ENCODE results near the gene TMBIM1.
A peak's percentile ranks its signal among the peaks of the same experiment; 100 is the strongest.
"Not testable (repeated sequence)": the region's sequence is repeated elsewhere in the genome, so short reads cannot be mapped to it uniquely, and the experiment has no call there.

The TMBIM1 gene

DNA sequence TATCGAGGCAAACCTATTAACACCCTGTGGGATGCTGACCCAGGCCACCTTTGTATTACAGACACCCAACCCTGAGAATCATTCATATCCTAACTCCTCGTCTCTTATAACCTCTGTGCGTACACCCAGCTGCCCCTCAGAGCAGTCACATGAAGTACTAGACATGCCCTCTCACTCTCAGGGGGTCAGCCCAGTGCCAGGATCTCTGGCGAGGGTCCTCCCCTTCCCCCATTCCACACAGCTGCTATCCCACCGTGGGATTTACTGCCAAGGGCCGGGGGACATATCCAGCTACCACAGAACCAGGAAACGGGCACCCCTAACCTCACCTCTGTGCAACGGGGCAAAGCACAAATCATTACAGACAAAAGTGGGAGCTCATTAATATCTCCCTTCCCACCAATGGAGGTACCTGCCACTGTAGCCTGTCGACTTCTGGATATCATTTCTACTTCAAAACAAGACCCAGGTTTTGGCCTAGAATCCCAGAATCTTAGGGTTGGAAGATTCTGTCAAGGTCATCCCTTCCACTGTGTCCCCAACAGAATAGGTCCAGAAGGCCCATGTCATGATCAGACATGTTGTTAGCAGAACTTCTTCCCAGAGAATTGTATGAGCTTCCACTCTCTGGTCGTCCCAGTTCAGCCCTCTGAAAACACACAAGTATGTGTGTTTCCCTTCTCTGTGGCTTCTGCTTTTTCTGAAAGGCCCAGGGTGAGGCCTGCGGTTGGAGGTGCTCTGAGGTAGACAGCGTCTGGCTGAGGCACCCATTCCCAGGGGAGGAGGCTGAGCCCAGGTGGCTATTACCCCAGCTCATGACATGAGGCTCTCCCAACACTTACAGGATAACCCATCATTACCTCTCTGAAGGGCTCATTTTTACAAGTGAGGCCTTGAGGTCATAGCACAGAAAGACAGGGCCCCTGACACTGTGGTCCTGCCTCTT is 1.7 kb downstream of the TMBIM1 start:
- peak; percentile 32 for DNase-seq

DNA sequence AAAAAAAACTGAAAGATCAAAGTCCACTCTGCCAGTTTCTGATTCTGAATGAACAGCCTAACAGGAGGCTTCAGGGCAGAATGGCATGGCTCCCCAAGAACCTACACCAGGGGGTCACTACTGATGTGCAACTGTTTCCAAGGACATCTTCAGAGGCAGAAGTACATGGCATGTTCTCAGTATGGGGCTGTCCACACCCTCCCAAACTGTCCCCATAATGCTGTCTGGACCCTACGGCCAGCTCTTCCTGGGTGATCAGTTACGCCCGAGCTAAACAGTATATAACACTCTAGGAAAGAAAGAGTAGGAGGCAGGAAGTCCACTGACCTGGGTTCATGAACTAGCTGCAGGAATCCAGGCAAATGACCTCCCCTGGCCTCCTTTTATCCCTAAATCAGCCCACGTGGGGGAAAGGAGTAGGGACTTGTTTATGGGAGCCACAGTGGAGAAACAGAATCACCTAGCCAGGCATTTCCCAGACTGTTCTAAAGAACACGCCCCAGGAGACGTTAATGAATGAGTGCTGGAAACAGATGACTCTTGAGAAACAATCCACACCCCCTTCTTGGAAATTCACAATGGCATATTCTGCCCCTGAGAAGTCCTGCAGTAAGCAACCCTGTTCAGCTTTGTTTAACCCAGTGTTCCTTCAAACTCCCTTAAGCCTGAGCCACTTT is 2.5 kb downstream of the TMBIM1 start:
- DNase-seq: no peak

DNA sequence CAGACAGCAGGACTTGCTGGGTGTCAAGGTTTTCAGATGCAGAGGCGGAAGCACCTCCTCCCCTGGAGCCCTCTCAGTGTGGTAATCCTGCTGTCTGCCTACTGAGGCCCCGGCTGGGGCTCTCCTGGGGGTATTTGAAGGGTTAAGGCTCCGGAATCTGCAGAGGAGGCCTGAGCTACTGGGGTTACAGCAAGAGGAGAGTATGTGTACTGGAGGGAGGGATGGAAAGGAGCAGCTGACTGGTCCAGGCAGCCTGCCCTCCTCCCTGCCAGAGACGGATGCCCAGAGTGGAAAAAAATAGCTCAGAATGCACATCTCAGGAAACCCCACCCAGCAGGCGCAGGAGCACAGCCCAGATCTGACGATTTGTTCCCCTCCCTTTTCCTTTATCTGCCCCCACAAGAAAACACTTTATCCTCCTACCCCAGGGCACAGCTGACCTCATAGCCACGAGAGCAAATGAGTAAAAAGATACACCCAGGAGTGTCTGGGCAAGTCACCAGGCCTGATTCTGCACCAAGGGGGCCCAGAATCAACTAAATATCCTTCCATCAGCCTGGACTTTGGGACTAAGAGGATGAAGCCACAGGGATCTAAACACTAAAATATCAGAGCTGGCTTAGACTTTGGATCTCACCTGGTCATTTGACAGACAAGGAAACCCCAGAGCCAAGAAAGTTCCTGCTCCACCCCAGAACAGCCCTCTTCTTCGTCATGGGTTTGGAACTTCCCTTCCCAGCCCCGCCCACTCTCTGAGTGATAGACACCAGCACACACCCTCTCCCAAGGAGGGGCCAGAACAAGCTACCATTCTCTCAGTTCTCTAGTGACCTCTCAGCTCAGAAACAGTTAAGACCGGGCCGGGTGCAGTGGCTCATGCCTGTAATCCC is 5.5 kb downstream of the TMBIM1 start:
- peak; percentile 79 for DNase-seq

DNA sequence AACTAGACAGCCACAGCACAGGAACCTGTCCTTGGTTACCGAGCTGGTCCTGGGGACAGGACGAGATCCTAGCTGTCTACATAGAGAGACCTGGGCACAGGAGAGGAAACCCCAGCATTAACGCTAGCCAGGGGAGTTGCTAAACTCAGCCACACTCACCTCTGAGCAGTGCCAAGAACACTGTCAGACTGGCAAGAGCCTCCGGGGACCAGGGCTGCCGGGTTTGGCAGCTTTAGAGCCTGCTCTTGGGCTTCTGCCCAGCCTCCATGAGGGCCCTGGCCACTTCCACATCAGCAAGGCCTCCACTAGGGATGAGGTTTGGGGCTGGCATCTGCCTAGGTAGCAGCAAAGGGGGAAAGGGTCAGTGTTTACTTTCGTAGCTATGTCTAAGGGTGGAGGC is 6.7 kb downstream of the TMBIM1 start:
- DNase-seq: no peak

DNA sequence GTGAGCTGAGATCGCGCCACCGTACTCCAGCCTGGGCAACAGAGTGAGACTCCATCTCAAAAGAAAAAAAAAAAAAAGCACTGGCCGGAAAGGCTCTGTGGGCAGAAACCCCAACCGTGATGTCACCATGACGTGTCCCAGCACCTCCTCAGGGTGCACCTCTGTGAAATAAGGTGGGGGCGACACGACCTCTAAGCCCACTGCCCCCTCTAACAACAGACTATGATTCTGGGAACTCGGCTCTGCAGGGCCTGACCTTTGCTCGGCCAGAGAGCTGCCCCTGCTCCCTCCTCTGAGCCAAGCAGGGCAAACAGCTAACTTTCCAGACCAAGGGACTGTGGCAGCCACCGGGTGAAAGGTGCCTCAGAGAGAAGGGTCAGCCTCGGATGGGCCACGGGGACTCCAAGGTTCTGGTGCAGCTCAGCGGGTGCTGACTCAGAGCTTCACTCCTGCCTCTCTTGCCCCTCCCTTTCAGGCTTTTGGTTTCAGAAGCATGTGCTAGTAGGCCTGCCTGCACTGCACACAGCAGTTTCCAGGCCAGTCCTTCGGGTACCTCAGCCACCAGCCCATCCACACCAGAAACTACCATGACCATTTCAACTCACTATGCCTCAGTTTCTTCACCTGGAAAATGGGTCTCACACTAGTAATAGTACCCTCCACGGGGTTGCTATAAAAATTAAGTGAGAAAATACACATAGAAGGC is 8.0 kb downstream of the TMBIM1 start:
- peak; percentile 62 for DNase-seq

DNA sequence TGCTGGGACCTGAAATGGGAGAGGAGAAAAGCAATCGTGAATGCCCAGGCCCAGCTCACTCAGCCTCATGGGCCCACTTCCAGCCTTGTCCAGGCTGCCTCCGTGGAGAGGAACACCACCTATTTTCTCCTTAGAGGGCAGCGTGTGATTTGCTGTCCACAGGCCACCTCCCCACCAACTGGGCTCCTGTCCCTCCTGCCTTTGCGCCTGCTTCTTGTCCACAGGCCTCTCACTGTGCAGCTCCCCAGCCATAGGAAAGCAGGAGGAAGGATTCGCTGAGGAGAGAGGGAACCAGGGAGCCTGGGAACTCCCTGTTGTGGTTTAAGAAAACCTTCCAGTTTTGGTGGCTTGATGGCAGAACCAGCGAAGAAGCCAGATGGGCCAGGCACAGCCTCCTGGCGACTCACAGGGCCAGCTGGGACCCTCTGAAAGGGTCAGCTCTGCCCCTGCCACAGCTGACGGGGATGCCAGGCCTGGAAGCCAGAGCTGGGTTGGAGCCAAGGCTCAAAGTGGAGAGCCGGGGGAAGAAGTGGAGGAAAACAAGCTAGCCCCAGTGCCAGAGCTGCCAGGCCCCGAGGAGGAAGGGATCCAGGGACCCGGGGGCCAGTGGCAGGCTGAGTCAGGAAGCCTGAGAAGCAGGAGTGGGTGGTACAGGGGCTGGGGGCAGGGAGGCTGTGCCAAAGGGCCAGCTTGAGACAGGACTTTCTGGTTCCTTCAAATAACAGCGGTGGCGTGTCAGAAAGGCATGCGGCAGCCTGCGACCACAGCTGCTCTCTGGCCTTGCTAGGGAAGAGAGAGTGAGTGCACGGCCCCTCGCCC is 9.9 kb downstream of the TMBIM1 start:
- no peak for DNase-seq

DNA sequence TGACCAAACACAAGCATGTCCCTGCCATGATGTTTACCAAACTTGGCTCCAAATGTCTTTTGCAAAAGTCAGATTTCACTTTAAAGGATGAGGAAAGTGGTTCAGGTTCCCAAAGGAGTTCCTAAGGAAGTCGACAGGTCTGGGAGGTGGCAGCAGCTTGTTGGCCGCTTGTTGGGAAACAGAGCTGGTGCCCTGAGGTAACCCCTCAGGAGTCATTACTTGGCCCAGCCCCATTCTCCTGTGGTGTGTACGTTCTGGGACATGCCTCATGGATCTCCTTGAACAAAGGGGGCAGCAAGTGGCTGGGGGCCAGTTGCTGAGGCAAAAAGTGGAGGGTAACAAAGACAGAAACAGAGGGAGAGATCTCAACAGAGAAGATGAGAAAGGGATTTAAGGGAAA is 10.9 kb downstream of the TMBIM1 start:
- DNase-seq: no peak

DNA sequence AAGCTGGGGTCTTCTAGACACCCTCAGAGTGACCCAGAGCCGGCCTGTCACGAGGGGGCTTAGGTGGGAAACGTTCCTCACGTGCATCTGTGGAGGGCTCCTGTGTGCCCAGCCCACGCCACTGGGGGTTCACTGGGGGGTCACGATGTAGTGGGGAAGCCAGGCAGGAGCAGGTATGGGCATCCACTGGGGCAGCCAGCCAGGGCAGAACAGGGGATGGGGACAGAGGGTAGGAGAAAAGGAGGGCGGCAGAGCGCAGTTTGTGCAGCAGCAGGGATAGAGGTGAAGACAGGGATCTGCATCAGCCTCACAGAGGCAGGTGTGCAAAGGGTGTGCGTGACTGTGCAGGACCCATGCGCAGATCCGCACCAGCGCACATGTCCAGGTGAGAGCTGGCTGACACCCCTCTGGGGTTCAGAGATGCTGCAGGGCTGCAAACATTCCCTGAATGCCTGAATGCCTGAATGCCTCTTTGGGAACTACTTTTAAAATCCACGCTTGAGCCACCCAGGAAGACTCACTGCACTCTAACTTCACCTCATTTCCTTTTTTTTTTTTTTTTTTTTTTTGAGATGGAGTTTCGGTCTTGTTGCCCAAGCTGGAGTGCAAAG is 11.9 kb downstream of the TMBIM1 start:
- DNase-seq: no peak

DNA sequence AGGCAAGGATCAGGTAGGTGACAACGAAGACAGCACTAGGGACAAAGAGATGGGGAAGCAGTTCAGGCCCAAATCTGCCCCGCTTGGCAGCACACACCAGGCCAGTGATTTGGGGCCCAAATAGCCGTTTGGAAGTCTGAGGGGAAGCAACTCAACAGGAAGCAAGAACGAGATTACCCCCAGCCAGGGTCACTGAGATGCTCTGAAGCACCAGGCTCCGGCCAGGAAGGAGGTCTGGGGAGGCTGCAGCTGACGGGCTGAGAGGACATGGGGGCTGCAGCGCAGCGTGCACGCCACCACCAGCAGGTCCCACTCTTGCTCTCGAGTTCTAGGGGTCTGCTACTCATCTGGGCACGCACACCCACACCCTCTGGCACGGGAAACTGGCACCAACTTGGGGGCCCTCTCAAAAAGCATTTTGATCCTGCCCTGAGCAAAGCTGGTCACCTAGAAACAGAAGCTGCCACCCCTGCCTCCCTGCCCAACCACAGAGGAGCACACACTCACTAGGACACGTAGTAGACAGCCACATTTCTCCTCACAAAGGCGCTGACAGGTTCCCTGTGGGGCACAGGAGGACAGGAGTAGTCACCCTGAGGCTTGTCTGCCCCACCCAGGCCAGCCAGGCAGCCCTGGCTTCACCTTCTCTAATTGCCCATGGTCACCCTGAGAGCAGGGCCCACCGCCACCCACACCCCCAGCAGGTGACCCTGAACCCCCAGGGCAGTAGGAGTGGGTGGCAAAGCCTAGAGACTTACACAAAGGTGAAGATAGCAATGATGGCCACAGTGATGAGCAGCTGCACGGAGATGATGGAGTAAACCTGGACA is 13.6 kb downstream of the TMBIM1 start:
- no peak for DNase-seq

DNA sequence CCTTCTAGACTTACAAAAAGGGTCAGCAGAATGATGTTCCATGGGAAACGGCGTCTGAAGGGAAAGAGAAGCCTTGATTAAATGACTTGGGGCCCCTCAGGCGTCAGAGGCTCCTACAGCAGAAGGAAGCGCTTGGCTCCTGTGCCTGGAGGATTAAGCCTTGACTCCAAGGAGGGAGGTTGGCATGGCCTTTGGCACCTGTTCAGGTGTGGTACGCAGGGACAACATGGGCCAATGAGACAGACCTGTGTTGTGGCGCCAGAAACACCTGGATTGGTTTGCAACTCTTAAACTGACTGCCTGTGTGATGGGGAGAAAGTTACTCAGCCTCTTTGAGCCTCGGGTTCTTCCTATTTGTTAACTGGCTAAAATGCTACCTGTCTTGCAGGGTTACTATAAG is 14.4 kb downstream of the TMBIM1 start:
- DNase-seq: no peak

DNA sequence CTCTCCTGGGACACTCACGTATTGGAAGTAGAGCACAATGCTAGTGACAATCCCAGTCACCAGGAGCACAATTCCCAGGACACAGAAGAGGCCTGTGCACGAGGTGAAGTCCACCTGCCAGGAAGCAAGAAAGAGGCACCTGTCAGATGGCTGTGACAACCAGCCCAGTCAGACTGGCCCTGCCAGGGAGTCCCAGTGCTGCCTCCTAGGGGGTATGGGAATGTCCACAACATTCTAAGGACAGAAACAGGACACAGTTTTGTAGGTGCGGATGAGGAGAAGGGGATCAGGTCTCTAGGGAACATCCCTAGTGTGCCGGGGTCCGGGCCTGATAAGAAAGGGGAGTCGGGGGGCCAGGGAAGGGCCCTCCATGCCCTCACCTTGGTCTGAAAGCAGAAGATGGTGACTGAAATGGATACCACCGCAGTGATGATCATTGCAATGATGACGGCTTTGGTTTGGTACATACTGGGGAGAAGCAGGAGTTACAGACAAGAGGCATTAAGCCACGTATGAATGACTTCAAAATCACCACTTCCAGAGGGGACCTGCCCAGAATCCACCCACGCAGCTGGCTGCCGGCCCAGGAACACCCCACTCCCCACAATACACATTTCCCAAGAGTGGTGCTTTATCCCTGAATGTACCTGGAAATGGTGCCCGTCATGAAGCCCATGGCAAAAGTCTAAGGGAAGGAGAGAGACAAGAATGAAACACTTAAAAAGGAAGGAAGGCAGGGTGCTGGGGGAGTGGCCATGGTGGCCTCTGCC is 15.1 kb downstream of the TMBIM1 start:
- no peak for DNase-seq

DNA sequence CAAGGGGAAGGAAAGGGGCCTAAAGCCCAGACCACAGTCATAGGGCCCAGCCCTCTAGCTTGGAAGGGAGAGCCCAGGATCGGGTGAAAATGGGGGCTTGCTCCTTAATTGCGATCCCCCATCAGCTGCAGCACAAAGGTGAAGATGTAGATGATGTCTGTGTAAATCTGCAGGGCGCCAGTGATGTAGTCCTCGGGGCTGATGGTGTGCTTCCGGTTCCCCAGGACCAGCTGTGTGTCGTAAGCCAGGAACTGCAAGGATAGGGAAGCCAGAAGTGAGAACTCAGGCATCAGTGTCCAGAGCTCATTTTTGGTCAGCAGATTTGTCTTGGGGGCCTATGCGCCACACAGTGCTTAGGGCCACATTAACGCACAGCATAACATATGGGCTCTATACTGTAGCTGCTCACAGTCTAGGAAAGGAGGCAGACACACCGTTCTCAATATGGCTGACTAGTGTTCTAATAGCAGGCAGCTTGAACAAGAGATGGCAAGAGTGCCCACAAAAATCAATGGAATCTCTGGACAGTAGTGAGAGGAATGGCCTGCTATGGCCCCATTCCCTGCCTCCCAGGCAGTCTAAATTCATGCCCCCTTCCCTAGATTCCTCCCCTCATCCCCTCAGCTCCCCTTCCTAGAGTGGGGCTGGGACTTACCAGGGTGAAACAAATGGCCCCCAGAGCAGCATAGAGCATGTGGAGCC is 16.8 kb downstream of the TMBIM1 start:
- no peak for DNase-seq

DNA sequence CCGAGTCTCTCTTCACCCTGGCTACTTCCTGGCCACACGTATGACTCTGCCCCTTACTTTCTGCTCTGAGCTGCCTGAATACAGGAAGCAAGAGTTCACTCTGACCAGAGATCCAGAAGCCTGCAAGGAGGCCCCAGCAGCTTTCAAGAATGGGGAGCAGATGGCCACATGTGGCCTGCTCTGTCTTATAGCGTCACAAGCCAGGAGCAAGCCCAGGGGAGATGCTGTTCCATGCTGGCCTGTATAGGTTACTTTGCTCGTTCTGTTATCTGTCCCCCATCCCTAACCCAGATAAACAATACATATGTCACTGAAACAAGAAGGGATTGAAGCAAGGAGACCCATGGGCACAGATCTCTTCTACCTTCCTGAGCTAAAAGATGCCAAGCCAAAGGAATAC is 17.7 kb downstream of the TMBIM1 start:
- no peak for DNase-seq

DNA sequence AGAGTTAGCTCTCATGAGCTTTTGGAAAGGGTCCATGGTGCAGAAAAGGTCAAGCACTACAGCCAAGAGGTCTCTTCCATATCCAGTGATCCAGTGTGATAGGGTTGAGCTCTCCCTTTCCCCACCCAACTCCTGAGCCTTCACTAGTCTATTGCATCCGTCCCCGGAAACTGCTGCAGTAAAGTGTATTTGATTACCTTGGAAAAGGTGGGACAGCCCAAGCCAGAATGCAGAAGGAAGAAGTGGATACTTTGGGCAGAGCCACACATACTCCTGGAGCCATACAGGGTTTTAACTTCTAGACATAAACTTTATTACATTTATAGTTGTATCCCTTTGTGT is 18.4 kb downstream of the TMBIM1 start:
- no peak for DNase-seq

DNA sequence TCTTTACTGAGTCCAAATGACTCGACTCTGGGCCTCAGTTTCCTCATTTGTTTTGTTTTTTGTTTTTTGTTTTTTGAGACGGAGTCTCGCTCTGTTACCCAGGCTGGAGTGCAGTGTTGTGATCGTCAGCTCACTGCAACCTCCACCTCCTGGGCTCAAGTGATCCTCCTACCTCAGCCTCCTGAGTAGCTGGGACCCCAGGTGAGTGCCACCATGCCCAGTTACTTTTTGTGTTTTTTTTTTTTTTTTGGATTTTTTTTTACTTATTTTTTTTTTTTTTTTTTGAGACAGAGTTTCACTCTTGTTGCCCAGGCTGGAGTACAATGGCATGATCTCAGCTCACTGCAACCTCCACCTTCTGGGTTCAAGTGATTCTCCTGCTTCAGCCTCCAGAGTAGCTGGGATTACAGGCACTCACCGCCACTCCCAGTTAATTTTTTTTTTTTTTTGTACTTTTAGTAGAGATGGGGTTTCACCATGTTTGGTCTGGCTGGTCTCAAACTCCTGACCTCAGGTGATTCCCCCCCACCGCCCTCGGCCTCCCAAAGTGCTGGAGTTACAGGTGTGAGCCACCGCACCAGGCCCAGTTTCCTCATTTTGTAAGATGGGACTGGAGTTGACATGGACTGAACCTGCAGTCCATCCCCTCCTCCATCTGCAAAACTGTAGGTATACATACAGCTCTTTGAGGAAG is 18.9 kb downstream of the TMBIM1 start:
- DNase-seq: not testable (repeated sequence)

DNA sequence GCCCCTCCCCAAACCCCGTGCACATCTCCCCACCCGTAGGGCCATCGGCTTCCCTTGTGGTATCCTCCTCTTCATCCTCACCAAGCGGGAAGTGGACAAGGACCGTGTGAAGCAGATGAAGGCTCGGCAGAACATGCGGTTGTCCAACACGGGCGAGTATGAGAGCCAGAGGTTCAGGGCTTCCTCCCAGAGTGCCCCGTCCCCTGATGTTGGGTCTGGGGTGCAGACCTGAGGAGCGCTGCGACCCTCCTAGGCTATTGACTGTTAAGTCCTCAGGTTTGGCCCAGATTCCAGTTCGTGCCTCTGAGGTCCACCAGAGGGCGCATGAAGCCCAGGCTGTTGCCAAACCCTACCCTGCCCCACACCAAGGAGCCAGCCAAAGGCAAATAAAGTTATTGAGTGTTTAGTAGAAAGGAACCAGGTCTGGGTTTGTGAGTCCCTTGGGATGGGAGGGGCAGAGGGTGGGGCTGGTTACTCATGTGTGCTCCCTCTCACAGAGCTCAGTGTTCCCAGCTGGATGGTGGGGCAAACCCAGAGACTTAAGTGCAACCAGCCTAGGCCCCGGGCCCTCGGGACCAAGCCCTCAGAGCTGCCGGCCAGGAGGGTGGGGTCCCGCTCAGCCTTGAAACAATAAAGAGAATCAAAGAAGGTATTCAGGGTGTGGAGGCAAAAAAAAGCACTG is 19.6 kb downstream of the TMBIM1 start:
- peak; percentile 72 for DNase-seq

DNA sequence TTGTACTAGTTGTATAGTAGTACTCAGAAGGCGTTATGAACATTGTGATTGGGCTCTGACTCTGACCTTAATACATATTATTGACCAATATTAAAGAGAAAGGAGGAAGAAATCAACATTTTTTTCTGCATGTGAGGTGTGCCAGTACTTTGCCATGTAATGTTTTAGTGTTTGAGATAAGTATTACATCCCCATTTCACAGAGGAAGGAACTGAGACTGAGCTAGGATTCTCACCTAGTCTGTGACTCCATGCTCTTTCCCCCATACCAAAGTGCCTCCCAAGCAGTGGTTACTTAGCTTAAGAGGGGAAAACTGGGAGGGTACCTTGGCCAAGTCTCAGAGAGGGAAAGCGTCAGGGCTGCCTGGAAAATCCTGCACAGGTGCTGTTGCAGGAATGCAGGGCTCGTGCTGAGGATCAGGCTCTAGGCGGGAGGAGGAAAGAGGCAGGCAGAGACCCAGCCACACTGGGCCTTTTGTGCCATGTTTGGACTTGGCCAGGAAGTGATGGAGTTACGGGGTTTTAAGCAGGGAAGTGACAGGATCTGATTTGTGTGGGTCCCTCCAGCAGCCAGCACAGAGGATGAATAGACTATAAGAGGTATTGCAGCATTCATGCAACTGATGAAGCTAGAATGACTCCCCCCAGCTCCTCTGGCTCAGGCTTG is 20.3 kb downstream of the TMBIM1 start:
- DNase-seq: no peak
